Neural cell (in vitro differentiated cells): ENCODE data around the gene ANKRD66. TPM values are rescaled to one million over a fixed set of nuclear protein-coding genes. Genes with fewer than 3 reads are reported as not detected.

Source experiments
- H2AFZ ChIP-seq: fragments of 200-600, 300-800 bp; sonication (generic), shearing (Covaris generic); 2 replicates; pipeline ENCODE4 v1.6.0; 2014; ENCODE audit warnings: low read depth, mild to moderate bottlenecking, antibody characterized with exemption, low read length, moderate library complexity
- H3F3A ChIP-seq: fragments of 200-600 bp; shearing (Covaris generic); 2 replicates; pipeline ENCODE4 v1.6.1; 2016; ENCODE audit warnings: mild to moderate bottlenecking, moderate library complexity, mixed read lengths, antibody characterized with exemption, low read length; ENCODE audit not compliant: insufficient read depth, poor library complexity, severe bottlenecking
- H3K27ac ChIP-seq: fragments of 200-600, 300-800 bp; sonication (generic), shearing (Covaris generic); 2 replicates; pipeline ENCODE4 v1.5.1; 2014; ENCODE audit warnings: mild to moderate bottlenecking, low read length, moderate library complexity
- H3K27me3 ChIP-seq: fragments of 300-800, 200-600 bp; sonication (generic), shearing (Covaris generic); 2 replicates; pipeline ENCODE4 v1.6.0; 2014; ENCODE audit warnings: mild to moderate bottlenecking, low read depth, low read length, moderate library complexity; ENCODE audit not compliant: insufficient read depth
- H3K36me3 ChIP-seq: fragments of 300-800, 200-600 bp; sonication (generic), shearing (Covaris generic); 2 replicates; pipeline ENCODE4 v1.5.1; 2014; ENCODE audit warnings: mild to moderate bottlenecking, antibody characterized with exemption, low read length, moderate library complexity; ENCODE audit not compliant: insufficient read depth
- H3K4me2 ChIP-seq: fragments of 300-800, 200-600 bp; sonication (generic), shearing (Covaris generic); 2 replicates; pipeline ENCODE4 v1.6.0; 2014; ENCODE audit warnings: mild to moderate bottlenecking, low read length
- H3K4me3 ChIP-seq: fragments of 300-800, 200-600 bp; sonication (generic), shearing (Covaris generic); 2 replicates; pipeline ENCODE4 v1.5.1; 2014; ENCODE audit warnings: mild to moderate bottlenecking, low read length, moderate library complexity
- H3K79me2 ChIP-seq: fragments of 200-600 bp; shearing (Covaris generic); replicated peaks from 2 replicates; pipeline ENCODE4 v1.6.0; 2014; ENCODE audit warnings: mild to moderate bottlenecking, low read length, moderate library complexity; ENCODE audit not compliant: insufficient read depth
- H3K9ac ChIP-seq: fragments of 300-800, 200-600 bp; sonication (generic), shearing (Covaris generic); 2 replicates; pipeline ENCODE4 v1.6.1; 2016; ENCODE audit warnings: mild to moderate bottlenecking, low read length, mixed read lengths
- H3K9me2 ChIP-seq: fragments of 200-600 bp; shearing (Covaris generic); 2 replicates; pipeline ENCODE4 v1.6.1; 2016; ENCODE audit warnings: mild to moderate bottlenecking, low read length, mixed read lengths; ENCODE audit not compliant: insufficient read depth
- H3K9me3 ChIP-seq: fragments of 200-600, 300-800 bp; sonication (generic), shearing (Covaris generic); 2 replicates; pipeline ENCODE4 v1.6.1; 2016; ENCODE audit warnings: mild to moderate bottlenecking, mixed run types, low read length, moderate library complexity, mixed read lengths
- H4K20me1 ChIP-seq: fragments of 200-600 bp; shearing (Covaris generic); 2 replicates; pipeline ENCODE4 v1.6.1; 2016; ENCODE audit warnings: mild to moderate bottlenecking, mixed run types; ENCODE audit not compliant: insufficient read depth
- CTCF ChIP-seq: fragments of 450-650 bp; IDR thresholded peaks from 2 replicates; pipeline ENCODE4 v1.5.1; 2014; ENCODE audit warnings: antibody characterized with exemption, mild to moderate bottlenecking, moderate library complexity; ENCODE audit not compliant: poor library complexity, severe bottlenecking
- EP300 ChIP-seq: fragments of 450-650 bp; conservative IDR thresholded peaks from 2 replicates; pipeline ENCODE4 v1.6.1; 2014; ENCODE audit warnings: antibody characterized with exemption, mild to moderate bottlenecking, moderate library complexity; ENCODE audit not compliant: poor library complexity, severe bottlenecking
- EZH2 ChIP-seq: fragments of 200-600, 300-800 bp; shearing (Covaris generic), sonication (generic); IDR thresholded peaks from 2 replicates; pipeline ENCODE4 v1.6.1; 2014; ENCODE audit warnings: antibody characterized with exemption, low read length, borderline replicate concordance, mild to moderate bottlenecking; ENCODE audit not compliant: insufficient read depth, poor library complexity, severe bottlenecking
- MXI1 ChIP-seq: fragments of 450-650 bp; conservative IDR thresholded peaks from 2 replicates; pipeline ENCODE4 v1.6.1; 2014; ENCODE audit warnings: antibody characterized with exemption, mild to moderate bottlenecking; ENCODE audit not compliant: poor library complexity, severe bottlenecking
- POLR2AphosphoS5 ChIP-seq: IDR thresholded peaks from 2 replicates; pipeline ENCODE4 v1.6.1; 2012
- RAD21 ChIP-seq: fragments of 450-650 bp; conservative IDR thresholded peaks from 2 replicates; pipeline ENCODE4 v1.6.1; 2014; ENCODE audit warnings: antibody characterized with exemption, mild to moderate bottlenecking, moderate library complexity
- REST ChIP-seq: IDR thresholded peaks from 2 replicates; pipeline ENCODE4 v1.6.1; 2012; ENCODE audit warnings: borderline replicate concordance
- SMC3 ChIP-seq: fragments of 450-650 bp; conservative IDR thresholded peaks from 2 replicates; pipeline ENCODE4 v1.6.1; 2014; ENCODE audit warnings: antibody characterized with exemption, mild to moderate bottlenecking, moderate library complexity; ENCODE audit not compliant: poor library complexity
- TAF1 ChIP-seq: IDR thresholded peaks from 2 replicates; pipeline ENCODE4 v1.6.1; 2012; ENCODE audit warnings: low read depth
- polyA plus RNA-seq: library from polyadenylated mRNA; depleted of rRNA; stranded (reverse); fragments of >200 nt; gene quantifications from 2 replicates; pipeline ENCODE4 v1.2.3, GENCODE V29; 2014

ANKRD66 gene
- polyA plus RNA-seq, 1 donor from 2014 or later = not detected

- H4K20me1 ChIP-seq = no peaks in the 10 kb centered on the region
- no peak overlapping the region for H3K27ac ChIP-seq
- no peaks in the 10 kb centered on the region for H3K36me3 ChIP-seq
- no peak overlapping the region for H3K4me2 ChIP-seq
- no peaks in the 10 kb centered on the region for H3K27me3 ChIP-seq
- H3K79me2 ChIP-seq = no peaks in the 10 kb centered on the region
- no peaks in the 10 kb centered on the region for H3F3A ChIP-seq
- no peak overlapping the region for H2AFZ ChIP-seq
- H3K9me3 ChIP-seq = no peaks in the 10 kb centered on the region
- no peaks in the 10 kb centered on the region for H3K9me2 ChIP-seq
- H3K4me3 ChIP-seq = no peak overlapping the region
- TF ChIP-seq TAF1 (no peak), SMC3 (no peak), RAD21 (no peak), POLR2AphosphoS5 (no peak), EZH2 (no peak), EP300 (no peak), MXI1 (no peak), CTCF (no peak), REST (no peak)
- H3K9ac ChIP-seq = no peak overlapping the region
Measured at GRCh38 chr6:46796848-46797580, 50.3 kb downstream of the ANKRD66 start.

- H3K79me2 ChIP-seq = no peaks in the 10 kb centered on the region
- no peak for TF ChIP-seq MXI1
- no peak overlapping the region for H3K9ac ChIP-seq
- no peaks in the 10 kb centered on the region for H3K27me3 ChIP-seq
- H3F3A ChIP-seq = no peaks in the 10 kb centered on the region
- no peak overlapping the region for H3K4me3 ChIP-seq
- no peaks in the 10 kb centered on the region for H3K36me3 ChIP-seq
- no peaks in the 10 kb centered on the region for H3K9me3 ChIP-seq
- H4K20me1 ChIP-seq = no peaks in the 10 kb centered on the region
- H3K9me2 ChIP-seq = no peaks in the 10 kb centered on the region
- no peak overlapping the region for H2AFZ ChIP-seq
- H3K27ac ChIP-seq = no peak overlapping the region
- no peak overlapping the region for H3K4me2 ChIP-seq
Measured at GRCh38 chr6:46799657-46800056, 52.9 kb downstream of the ANKRD66 start.

- Histone ChIP-seq H3F3A (no peaks in the 10 kb centered on the region), H4K20me1 (no peaks in the 10 kb centered on the region), H3K4me3 (no peak overlapping the region), H3K4me2 (no peak overlapping the region), H2AFZ (no peak overlapping the region), H3K36me3 (no peaks in the 10 kb centered on the region), H3K9me3 (no peaks in the 10 kb centered on the region), H3K9ac (no peak overlapping the region), H3K27ac (no peak overlapping the region), H3K9me2 (no peaks in the 10 kb centered on the region), H3K27me3 (no peaks in the 10 kb centered on the region), H3K79me2 (no peaks in the 10 kb centered on the region)
- TF ChIP-seq REST (no peak), EP300 (no peak), MXI1 (no peak), CTCF (no peak), TAF1 (no peak), RAD21 (no peak), EZH2 (no peak), POLR2AphosphoS5 (no peak), SMC3 (no peak)
Measured at GRCh38 chr6:46808806-46809205, 62.1 kb downstream of the ANKRD66 start.
